ENCODE measurements around the gene CHST2.
"Not testable (repeated sequence)": the region's sequence is repeated elsewhere in the genome, so short reads cannot be mapped to it uniquely, and the experiment has no call there.

The CHST2 gene

GRCh38 chr3:143137435-143138036 is 18.0 kb downstream of the CHST2 start:
- DNase-seq: no peak

DNA sequence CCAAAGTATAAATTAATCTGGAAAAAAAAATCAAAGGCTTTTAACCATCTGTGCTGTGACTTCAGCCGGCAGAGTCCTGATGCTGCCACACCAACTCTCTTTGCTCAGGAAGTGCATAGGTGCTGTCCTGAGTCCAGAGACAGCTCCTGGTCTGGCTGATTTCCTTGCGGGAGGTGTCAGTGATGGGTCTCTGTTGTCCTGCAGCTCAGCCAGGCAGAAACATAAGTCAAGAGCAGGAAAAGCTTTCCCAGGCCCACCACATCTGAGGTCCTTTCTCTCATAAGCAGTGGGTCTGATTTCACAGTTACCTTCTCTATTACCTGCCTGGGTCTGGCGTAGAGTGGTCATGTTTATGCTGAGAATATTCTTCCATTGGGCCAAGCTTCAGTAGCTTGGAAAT is 19.4 kb downstream of the CHST2 start:
- DNase-seq: no peak

DNA sequence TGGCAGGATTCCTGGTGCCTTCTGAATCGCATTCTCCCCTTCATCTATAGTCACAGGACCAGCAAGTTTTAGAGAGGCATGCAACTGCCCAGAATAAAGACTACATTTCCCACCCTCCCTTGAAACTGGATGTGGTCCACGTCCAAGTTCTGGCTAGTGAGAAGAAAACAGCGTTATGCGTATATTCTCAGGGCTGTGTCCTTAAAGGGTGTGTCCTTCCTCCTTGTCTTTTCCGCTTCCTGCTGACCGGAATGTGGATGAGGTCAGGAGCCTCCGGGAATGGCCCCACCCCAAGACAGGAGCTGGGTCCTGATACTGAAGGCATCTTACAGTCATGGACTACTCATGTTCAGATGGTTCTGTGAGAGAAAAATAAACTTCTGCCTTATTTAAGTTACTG is 20.2 kb downstream of the CHST2 start:
- DNase-seq: no peak

DNA sequence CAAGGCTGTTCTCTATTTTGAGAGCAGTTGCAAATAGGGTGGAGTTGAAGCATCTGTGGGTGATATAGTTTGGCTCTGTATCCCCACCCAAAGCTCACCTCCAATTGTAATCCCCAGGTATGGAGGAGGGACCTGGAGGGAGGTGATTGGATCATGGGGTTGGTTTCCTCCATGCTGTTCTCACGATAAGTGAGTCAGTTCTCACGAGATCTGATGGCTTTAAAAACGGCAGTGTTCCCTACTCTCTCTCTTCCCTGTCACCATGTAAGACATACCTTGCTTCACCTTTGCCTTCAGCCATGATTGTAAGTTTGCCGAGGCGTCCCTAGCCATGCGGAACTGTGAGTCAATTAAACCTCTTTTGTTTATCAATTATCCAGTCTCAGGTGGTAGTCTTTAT is 21.0 kb downstream of the CHST2 start:
- DNase-seq: no peak

DNA sequence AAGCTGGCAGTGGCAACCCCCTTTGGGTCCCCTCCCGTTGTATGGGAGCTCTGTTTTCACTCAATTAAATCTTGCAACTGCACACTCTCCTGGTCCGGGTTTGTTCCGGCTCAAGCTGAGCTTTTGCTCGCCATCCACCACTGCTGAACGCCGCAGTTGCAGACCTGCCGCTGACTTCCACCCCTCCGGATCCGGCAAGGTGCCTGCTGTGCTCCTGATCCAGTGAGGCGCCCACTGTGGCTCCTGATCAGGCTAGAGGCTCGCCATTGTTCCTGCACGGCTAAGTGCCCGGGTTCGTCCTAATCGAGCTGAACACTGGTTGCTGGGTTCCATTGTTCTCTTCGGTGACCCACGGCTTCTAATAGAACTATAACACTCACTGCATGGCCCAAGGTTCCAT is 22.8 kb downstream of the CHST2 start:
- DNase-seq: no peak

GRCh38 chr3:143145906-143146305 is 26.3 kb downstream of the CHST2 start:
- no peak for DNase-seq

DNA sequence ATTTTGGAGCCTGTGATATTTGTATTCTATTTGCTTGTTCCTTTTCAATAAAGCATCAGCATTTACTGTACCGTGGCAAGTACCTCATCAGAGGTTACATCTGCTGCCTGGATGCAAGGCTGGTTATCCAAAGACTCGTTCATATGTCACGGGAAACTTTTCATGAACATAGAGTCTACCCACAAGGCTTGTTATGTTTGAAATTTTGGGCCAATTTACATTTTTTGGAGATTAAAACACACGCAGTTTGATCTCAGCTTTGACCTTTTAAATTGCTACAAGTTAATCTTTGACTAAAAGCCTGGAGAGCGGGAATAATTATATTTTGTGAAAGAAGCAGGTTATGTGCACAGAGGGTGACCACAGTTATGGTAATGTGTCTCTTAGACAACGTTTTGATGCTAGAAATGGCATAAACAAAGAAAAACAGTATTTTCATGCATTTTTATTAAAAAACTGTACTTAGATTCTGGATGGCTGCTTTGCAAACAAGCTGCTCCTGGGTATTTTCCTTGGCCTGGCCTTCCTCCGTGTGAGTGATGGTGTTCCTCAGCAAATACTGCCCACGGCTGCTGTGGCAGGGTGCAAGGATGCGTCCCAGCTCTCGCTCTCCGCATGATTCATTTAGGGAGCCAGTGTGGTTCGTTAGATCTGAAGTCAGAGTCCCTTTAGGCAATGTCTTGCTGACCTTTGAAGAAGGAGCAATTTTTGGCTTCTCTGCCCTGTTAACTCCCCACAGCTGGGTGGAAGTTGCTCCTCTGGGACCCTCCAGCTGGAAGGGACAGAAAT is 27.1 kb downstream of the CHST2 start:
- no peak for DNase-seq

DNA sequence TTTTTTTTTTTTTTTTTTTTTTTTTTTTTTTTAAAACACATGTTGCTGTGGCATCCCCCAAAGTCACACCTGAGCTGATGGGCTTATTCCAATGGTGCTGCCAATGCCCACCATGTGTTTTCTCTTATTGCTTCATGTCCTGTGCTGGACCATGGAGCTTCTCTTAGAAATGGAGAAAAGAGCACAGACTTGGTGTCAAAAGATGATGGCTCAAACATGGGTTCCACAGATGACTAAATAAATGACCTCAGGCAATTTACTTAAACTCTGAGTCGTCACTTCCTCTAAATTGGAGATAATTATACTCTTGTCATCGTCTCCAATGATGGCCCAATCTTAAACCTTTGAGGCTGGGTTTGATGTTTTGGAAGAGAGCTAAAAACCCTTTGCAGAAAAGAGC is 28.1 kb downstream of the CHST2 start:
- DNase-seq: no peak

GRCh38 chr3:143150071-143150470 is 30.5 kb downstream of the CHST2 start:
- no peak for DNase-seq

DNA sequence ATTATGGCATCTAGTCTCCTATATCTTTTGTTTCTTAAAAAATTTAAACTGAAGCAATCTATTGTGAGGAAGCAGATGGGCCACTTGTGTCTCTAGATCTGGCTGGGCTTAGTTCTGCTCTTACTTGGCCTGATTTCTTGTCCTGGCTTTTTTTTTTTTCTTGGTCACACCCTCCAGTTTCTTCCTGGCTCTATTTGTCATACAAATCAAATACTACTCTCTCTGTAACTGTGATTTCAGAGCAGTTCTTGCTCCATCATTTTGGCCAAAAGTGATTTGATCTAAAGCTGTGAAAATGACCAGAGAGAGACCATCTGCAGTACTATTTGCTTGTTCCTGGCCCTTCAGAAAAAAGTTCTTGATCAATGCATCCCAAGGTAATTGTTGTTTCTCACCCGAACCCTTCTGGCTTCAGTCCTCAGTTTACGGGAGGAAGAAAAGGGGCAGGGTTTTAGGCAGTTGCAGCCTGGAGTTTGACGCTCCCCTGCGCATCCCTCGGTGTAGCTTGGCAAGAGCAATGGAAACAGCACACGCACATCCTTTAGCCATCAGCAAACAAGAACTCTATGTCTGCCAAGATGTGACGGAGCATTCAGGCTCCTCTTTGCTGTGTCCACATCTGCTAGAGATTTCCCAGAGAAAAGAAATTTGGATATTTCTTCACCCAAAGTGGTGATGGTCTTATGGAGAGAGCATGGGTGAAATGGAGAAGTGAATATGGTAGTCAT is 31.6 kb downstream of the CHST2 start:
- no peak for DNase-seq

GRCh38 chr3:143152043-143152442 is 32.5 kb downstream of the CHST2 start:
- DNase-seq: no peak

GRCh38 chr3:143155756-143156155 is 36.2 kb downstream of the CHST2 start:
- no peak for DNase-seq

GRCh38 chr3:143158014-143158988 is 38.7 kb downstream of the CHST2 start:
- DNase-seq: no peak

DNA sequence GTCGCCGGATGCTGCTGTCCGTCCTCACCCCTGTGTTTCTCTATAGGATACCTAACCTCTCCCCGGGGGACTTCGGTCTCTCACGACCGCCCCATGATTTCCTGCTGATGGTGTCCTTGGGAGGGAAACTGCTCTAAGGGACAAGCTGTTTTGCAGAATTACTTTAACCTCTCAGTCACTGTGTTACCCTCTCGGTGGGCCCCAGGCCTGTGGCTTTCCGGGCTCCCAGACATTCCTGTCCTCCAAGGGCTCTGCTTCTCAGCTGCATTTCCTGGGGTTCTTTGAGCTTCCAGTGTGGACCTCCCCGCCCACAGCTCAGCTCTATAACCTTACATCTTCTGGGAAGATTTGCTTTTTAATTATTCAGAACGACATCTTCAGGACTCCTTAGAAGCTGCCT is 40.9 kb downstream of the CHST2 start:
- DNase-seq: no peak

GRCh38 chr3:143163562-143164100 is 44.1 kb downstream of the CHST2 start:
- DNase-seq: no peak

DNA sequence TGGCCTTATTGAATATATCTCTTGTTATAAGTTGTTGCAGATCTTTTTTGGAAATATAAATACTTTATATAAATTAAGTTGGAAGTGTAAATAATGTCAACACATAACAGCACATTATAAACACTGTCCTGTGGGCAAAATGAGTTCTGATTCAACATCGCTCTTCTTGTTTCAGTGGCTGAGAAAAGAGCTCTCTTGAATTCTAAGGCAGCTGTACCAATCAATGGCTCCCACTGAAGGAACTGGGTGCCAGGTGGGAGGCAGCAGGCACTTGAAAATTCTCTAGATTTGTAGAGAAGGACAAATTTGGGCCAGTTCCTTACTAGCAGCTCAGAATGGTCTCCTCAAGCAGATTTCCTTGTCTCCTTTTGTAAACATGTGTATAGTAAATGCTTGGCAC is 45.6 kb downstream of the CHST2 start:
- DNase-seq: no peak

GRCh38 chr3:143165612-143166285 is 46.2 kb downstream of the CHST2 start:
- not testable (repeated sequence) for DNase-seq

- DNase-seq: no peak
These were observed 46.8 kb downstream of the CHST2 start for GRCh38 chr3:143166376-143166775.

DNA sequence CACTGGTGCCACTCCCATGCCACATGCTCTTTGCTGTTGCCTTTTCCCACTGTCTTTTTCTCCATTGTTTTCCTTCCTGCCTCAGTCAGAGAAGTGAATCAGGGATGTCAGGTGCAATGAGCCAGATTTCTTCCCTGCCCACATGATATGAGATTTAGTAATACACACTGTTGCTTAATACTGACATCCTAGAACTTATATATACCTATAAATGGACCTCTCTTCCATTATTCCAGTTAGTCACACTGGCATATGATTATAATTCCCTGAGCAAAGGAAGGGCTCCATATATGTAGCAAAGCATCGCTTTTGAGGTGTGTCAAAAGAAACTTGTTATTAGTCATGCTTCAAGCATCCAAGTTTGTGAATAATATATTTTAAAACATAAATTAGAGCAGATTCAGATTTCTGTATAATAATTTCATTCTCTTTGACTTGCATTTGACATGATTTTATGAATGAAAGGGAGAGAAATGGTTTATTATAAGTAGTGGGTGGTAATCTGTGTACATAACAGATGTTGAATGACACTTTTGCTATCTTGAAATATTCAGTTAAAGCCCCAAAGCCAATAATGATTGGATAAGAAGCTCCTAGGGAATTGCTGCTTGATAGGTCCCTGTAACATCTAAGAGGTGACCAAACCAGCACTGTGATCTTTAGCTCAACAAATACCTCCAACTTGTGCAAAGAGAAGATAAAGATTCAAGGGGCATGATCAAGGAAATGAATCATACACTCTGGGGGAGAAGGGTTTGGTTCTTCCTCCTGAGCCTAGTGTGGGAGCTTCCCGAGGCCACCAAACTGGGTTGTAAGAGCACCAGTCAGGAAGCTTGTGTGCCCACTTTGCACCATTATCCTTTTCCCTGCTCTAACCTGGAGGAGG is 48.6 kb downstream of the CHST2 start:
- DNase-seq: no peak

DNA sequence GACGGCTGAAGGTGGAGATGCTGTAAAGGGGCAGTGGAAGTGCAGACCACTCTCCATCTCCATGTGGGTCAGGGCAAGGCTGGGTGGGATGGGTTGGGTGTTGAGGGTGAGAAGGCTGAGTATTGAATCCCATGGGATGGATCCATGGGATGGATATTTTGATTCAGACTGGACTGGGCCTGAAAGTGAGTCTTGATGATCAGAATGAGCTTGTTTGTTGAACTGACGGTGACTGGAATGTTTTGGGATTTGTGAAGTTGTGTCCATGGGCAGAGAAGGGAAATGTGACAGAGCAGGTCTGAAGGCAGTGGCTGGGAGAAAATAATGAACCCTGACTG is 49.3 kb downstream of the CHST2 start:
- DNase-seq: no peak

GRCh38 chr3:143170074-143170473 is 50.5 kb downstream of the CHST2 start:
- no peak for DNase-seq

Data from T-helper 9 cell (primary cell).